Right lobe of liver (tissue), 6 donors: ENCODE measurements around the gene MAPK8. TPM values are rescaled to one million over a fixed set of nuclear protein-coding genes. Genes with fewer than 3 reads are reported as not detected.

Experiments used
- ATAC-seq, 4 donors: fragments of 200-7000 bp; cut with Tn5 transposase; one replicate each; pipeline ENCODE4 v1.9.1; 2020; ENCODE audit warnings: mild to moderate bottlenecking in 4 of 4, moderate library complexity in 4 of 4
- DNase-seq, 3 donors: peaks; one replicate each; pipeline ENCODE4 v3.0.0-alpha.2; 2020
- H3K27ac ChIP-seq, 3 donors: fragments of 200-600 bp; one replicate each; pipeline ENCODE4 v1.8.0; 2022
- H3K27me3 ChIP-seq, 2 donors: fragments of 200-600 bp; one replicate each; pipeline ENCODE4 v1.8.0; 2022
- H3K36me3 ChIP-seq, 4 donors: fragments of 200-600 bp; sonication (generic) in 1 of 4; one replicate each; pipeline versions ENCODE4 v1.5.1 to v1.8.0; 2017 to 2022; ENCODE audit warnings: control low read depth in 1 of 4
- H3K4me1 ChIP-seq, 4 donors: fragments of 200-600 bp; sonication (generic) in 1 of 4; one replicate each; pipeline versions ENCODE4 v1.5.1 to v1.8.0; 2017 to 2022; ENCODE audit warnings: control low read depth in 1 of 4
- H3K4me3 ChIP-seq, 3 donors: fragments of 200-600 bp; one replicate each; pipeline ENCODE4 v1.8.0; 2022
- H3K9me3 ChIP-seq, 4 donors: fragments of 200-600 bp; sonication (generic) in 1 of 4; one replicate each; pipeline versions ENCODE4 v1.5.1 to v1.8.0; 2017 to 2022; ENCODE audit warnings: control low read depth in 1 of 4
- POLR2A ChIP-seq: fragments of 450-650 bp; IDR thresholded peaks from one replicate; pipeline ENCODE4 v1.6.1; 2017; ENCODE audit warnings: antibody characterized with exemption, mild to moderate bottlenecking
- WGBS: methylation state at CpG from one replicate; pipeline ENCODE4 v1.1.6; 2018; ENCODE audit warnings: low coverage, low lambda C conversion rate; ENCODE audit not compliant: insufficient coverage; ENCODE audit errors: missing lambda C conversion rate; 5-methylcytosine and 5-hydroxymethylcytosine counted together
- intact Hi-C, 2 donors: fragments of 100-400 bp; cut with DNase I; formaldehyde crosslinking; loops; one replicate each; pipeline versions ENCODE4 v1.11.2 to v1.14.1; 2022
- total RNA-seq, 6 experiments: library from RNA; depleted of rRNA in 2 of 6; stranded (reverse); fragments of >200 nt in 2 of 6; fragmentation: NEBNext Ultra II Directional in 3 of 6; extraction: Animal tissue kit (Norgen Biotek cat#: 25700) in 3 of 6; gene quantifications; one replicate each; pipeline versions ENCODE4 v1.1.0 to v1.2.4, GENCODE V29; 2016 to 2023
- TF ChIP-seq, protein P1 (sequence below), 4 donors: fragments of 200-600 bp in 3 of 4; fragments of 450-650 bp in 1 of 4; IDR thresholded peaks; one replicate each; pipeline versions ENCODE4 v1.5.1 to v1.8.0; 2016 to 2022; ENCODE audit warnings: antibody characterized with exemption in 4 of 4, mild to moderate bottlenecking in 2 of 4
- donor health status: DM: no; HTN: yes; CAD: no.
- donor health status: DM: no; HTN: no; CAD: no.
- donor health status: DM: no; HTN: no; CAD: no.
- donor health status: DM: no; HTN: yes; CAD: no.
- donor health status: DM: no; HTN: yes; CAD: no.

Gene MAPK8
- total RNA-seq, 6 experiments from 2014 or later, result 19.1 to 31.6 (median 27.6) TPM

DNA sequence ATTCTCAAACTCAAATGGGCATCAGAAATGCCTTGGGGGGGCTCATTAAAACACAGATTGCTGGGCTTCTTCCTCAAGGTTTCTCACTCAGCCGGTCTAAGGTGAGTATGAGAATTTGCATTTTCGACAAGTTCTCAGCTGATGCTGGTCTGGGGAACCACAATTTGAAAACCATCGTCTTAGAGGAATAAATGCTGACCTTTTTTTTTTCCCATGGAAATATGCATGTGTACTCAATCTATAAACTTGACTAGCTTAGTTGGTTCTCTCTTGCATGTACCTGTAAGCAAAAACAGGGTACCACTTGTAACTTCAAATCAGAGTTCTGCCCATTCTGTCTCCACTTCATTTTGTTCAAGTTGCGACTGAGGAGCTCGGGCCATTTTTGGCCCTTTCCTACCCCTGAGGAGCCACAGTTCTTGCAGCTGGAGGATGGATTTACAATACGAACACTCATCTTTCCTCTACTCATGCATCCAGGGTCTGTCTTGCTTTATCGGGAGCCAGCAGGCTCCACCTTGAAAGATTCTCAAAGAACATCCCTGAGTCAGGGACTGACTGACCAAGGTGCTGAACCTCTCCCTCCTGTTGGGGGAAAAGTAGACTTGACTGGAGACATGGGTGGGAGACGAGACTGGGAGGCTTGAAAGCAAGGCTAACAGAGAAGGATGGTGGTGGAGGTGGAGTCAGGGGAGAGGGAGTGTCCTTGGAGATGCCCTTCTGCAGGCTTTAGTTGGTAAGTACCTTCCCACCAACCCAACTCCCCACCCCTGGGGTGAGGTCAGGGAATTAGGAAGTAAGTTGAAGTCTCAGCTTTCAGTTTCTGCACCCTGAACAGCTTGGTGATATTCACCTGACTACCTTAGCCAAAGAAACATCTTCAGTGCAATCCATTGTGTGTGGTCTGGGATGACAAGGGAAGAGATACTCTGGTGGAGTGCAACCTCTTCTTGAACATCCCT is 3.7 kb upstream of the MAPK8 start:
- intact Hi-C loops, result no loop called here
- peaks cover 0 to 4% (median 0%) of the 10 kb centered on the region in 4 donors for H3K4me1 ChIP-seq
- H3K27me3 ChIP-seq, result no peaks in the 10 kb centered on the region
- WGBS, result 75% methylated on average over 8 of the region's 8 CpGs
- H3K27ac ChIP-seq, result no peak overlapping the region
- no peaks in the 10 kb centered on the region for H3K9me3 ChIP-seq
- H3K4me3 ChIP-seq, result no peak overlapping the region
- H3K36me3 ChIP-seq, result no peaks in the 10 kb centered on the region
- ATAC-seq (no peak), DNase-seq (no peak)
- no peak for TF ChIP-seq POLR2A
- TF ChIP-seq, protein P1, sequence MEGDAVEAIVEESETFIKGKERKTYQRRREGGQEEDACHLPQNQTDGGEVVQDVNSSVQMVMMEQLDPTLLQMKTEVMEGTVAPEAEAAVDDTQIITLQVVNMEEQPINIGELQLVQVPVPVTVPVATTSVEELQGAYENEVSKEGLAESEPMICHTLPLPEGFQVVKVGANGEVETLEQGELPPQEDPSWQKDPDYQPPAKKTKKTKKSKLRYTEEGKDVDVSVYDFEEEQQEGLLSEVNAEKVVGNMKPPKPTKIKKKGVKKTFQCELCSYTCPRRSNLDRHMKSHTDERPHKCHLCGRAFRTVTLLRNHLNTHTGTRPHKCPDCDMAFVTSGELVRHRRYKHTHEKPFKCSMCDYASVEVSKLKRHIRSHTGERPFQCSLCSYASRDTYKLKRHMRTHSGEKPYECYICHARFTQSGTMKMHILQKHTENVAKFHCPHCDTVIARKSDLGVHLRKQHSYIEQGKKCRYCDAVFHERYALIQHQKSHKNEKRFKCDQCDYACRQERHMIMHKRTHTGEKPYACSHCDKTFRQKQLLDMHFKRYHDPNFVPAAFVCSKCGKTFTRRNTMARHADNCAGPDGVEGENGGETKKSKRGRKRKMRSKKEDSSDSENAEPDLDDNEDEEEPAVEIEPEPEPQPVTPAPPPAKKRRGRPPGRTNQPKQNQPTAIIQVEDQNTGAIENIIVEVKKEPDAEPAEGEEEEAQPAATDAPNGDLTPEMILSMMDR (IDR thresholded peaks at IDR 0.05), result no peak

DNA sequence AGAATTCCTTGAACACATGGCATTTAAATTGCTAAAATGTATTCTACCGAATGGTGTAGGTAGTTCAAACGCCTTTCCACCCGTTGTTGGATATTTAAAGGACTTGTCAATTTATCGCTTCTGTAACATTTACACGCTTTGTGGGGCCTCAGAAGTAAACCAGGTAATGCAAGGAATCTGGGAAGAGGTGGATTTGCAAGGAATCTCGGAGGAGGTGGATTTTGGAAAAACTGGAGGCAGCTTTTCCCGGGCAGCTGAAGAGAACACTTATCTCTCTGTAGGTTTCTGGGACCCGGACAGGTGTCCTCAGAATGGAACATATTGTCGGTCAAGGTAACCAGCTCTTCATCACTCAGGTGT is 592 bp upstream of the MAPK8 start:
- Histone ChIP-seq H3K27ac (peak overlapping the region in 2 of 3 donors; percentile 30 to 97), H3K36me3 (no peaks in the 10 kb centered on the region), H3K4me1 (peaks cover 0 to 21% (median 2%) of the 10 kb centered on the region in 4 donors), H3K27me3 (no peaks in the 10 kb centered on the region), H3K9me3 (no peaks in the 10 kb centered on the region), H3K4me3 (peak overlapping the region in 2 of 3 donors; percentile 28 to 83)
- no peak for ATAC-seq
- no peak for DNase-seq
- 73% methylated on average over 8 of the region's 9 CpGs for WGBS
- intact Hi-C loops, result no loop called here
- TF ChIP-seq, protein P1 (IDR thresholded peaks at IDR 0.05), result no peak
- no peak for TF ChIP-seq POLR2A

DNA sequence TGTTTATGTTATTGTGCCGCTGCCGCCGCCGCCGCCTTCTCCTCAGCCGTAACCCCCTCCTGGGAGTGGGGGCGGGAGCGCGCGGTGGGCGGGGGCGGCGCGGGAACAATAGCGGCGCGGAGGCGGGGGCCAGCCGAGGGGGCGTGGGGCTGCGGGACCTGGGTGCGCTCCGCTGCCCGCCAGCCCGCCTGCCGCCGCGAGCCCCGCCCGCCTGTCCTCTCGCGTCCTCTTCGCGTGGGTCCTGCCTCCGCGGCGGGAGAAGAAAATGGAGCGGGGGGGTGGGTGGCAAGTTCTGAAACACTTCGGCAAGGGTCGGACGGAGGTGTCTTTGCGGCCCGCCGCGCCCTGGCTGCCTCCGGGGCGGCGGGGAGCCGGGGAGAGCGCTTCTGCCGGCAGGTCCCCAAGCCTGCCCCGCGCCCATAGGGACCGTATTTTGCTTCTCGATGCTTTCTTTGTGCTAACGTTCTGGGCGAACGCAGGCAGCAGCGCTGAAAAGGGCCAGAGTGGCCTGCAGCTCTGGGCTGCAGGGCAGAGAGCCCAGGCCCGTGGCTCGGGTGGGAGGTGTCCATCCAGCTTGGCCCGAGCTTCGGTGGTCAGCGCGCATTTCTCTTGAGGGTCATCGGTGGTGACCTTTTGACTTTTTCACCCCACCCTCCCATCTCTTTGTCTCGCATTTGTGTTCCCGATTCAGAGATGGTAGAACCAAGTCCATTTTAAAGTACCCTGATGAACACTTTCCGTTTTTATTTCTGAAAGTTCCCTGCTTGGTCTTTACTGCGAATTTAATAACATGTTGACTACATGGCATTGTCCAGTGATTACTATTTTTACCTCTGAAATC is 613 bp downstream of the MAPK8 start:
- no peaks in the 10 kb centered on the region for H3K9me3 ChIP-seq
- peak; percentile 50 to 76 (median 60) for ATAC-seq
- peak overlapping the region; percentile 79 to 83 (median 81) for H3K4me3 ChIP-seq
- 2% methylated on average over 9 of the region's 70 CpGs for WGBS
- intact Hi-C loops, result no loop called here
- H3K27me3 ChIP-seq, result no peaks in the 10 kb centered on the region
- DNase-seq, result peak in 2 of 3 donors; percentile 74 to 76
- no peaks in the 10 kb centered on the region for H3K36me3 ChIP-seq
- peak overlapping the region; percentile 91 to 97 (median 95) for H3K27ac ChIP-seq
- H3K4me1 ChIP-seq, result peaks cover 0 to 21% (median 2%) of the 10 kb centered on the region in 4 donors
- TF ChIP-seq POLR2A, result no peak
- TF ChIP-seq, protein P1 (IDR thresholded peaks at IDR 0.05), result no peak

DNA sequence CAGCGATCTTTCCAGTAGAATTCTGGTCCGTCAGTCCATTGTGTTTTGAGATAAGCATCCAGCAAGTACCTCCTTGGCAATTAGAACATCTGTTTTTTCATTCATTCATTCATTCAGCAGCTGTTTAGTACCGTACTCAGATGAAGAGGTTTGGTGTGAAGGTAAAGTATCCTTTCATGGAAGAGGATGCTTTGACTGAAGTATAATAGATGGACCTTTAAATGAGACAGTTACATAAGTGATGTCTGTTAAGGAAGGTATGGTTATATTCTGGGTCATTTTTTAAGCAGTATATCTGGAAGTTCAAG is 1.2 kb downstream of the MAPK8 start:
- DNase-seq (no peak), ATAC-seq (no peak)
- H3K27ac ChIP-seq, result peak overlapping the region in 1 of 3 donors; percentile 97
- H3K9me3 ChIP-seq, result no peaks in the 10 kb centered on the region
- H3K4me3 ChIP-seq, result peak overlapping the region in 2 of 3 donors; percentile 81 to 83
- H3K27me3 ChIP-seq, result no peaks in the 10 kb centered on the region
- WGBS, result 15% methylated on average over 3 of the region's 3 CpGs
- intact Hi-C loops, result no loop called here
- no peaks in the 10 kb centered on the region for H3K36me3 ChIP-seq
- peaks cover 0 to 21% (median 2%) of the 10 kb centered on the region in 4 donors for H3K4me1 ChIP-seq
- no peak for TF ChIP-seq POLR2A
- TF ChIP-seq, protein P1 (IDR thresholded peaks at IDR 0.05), result no peak
